SIG-M5 treated with dmso at 0.1 percent for 504 hours (cell line): Measurements from ENCODE around the gene FBN1.

Experiments used
- DNase-seq: peaks from one replicate; lab custom pipeline; 2025; ENCODE audit not compliant: unreplicated experiment; lab: John Stamatoyannopoulos, UW

FBN1 gene

DNA sequence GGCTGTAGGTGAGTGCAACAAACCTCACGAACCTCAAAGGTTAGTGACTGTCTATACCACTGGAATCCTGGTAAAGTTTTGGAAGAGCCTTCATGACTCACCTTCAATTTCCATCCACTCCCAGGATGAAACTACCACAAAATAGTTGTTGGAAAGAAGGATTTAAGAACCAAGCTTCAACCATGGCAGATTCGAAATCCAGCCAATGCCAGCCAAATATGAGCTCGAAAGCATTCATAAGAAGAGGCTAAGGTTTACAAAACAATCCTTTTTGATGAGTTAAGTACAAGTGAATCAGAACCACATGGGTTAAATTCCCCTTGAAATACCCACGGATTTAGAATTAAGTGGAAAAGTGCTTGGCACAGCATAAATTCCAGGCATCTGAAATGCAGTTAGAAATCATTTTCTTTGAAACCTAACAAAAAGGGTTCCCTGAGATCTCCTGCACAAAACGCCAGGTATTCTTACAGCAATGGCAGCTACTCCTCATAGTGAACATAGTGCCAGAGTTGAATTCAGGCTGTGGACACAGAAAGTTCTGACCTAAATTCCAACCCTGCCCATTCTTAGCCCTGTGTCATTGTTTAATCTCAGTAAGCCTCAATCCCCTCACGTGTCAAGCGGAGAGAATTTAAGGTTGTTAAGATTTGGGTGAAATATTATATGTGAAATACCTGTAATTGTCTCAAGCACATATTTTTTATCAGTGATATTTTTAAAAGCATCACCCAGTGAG, 89.2 kb downstream of the FBN1 start:
- no peak for DNase-seq

DNA sequence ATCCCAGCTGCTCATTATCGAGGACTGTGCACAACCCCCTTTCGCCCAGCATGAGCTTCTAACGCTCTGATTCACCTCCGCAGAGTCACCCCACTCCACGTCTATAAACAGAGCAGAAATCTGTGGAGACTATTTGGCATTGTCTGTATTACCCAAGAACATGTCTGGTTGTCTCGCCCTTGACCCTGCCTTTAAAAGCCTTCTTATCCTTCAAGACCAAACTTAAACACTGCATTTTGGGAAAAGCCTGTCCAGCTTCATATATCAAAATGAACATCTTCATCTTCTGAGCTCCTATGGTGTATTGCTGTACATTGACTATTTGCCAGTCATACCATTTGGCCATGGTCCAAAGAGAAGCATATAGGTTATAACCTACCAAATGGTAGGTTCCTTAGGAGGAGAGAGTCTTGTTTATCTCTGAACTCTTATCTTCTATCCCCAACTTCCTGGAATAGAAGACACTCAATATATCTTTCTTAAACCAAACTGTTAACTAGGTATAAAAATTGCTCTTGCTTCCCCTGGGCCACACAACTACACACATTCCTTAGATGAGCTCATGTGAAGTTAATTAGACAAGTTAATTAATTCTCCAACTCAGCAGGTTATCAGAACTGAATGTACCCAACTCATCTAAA, 90.1 kb downstream of the FBN1 start:
- no peak for DNase-seq

DNA sequence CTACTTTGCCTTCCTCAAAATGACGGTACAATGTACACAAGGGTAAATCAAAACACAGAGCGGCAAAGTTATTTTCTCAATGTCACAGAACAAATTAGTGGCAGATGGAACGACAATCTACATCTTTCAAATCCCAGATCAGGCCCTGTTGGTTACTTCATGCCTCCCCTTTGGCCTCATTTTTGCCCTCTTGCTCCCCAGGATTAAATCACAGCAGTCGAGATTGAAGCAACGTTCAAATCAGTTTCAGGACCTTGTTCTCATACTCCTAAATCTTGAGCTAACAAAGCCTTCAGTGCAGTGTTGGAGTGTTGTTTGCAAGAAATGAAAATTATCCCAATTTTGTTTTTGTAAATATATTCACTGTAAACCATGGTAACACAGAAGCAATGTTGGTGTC, 91.4 kb downstream of the FBN1 start:
- DNase-seq, result no peak

DNA sequence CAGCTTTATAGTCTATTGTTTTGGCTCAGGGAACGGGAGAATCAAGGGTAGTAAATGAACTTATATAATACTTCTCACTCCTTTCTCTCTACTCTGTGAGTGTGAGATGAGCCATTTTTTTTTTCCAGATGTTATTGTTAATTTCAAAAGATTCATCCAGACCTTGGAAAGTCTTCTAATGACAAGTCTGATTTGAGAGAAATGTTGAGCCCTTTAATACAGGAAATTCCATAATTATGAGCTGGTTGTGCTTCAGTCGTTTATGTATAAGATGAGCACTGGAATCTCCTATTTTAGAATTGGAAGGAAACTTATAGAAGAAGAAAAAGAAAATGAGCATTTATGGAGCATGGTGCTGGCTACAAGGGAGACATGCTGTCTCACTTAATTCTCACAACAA, 92.0 kb downstream of the FBN1 start:
- no peak for DNase-seq

DNA sequence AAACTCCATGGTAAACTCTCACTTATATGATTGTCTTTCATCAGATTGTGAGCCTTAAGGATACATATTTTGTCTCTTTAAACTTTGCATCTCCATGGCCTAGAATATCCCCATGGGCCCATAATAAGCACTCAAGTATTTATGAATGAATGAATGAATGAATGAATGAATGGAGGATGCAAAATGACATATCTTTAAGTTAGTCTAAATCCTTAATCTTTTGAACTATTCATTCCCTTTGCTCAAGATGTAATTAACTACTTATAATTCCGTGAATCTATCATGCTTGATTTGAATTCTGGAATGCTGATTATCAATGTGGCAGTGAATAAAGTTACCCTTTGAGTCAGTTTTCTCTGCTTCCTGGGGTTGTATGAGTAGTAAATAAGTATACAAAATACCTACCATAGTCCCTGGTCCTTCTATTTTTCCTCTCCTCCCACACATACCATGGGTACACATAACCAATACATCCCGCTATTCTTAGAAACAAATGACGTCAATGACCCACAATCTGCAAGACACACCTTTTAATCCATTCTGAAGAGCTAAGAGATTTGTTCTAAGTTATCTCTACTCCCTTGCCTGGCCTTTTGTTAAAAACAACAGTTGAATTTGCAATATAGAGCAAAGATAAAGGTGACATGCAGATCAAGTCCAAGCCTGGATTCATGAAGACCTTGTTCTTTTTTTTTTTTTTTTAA, 94.5 kb downstream of the FBN1 start:
- no peak for DNase-seq

DNA sequence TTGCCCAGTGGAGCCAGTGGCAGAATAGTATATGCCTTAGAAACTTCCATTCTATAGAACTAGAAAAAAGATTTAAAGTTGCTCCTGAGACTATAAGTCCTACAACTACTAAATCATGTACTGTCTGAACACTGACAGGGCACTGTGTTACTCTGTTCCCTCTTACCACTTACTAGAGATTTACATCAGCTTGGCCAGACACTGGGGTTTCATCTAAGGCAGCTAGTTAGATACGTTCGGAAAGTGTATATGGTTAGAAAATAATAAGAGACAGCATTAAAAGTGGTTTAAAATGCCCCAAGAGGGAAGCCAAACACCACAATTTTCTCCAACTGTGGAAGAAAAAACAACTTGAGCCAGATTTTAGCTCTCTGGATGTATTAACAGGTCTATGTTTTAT, 97.1 kb downstream of the FBN1 start:
- DNase-seq, result no peak

DNA sequence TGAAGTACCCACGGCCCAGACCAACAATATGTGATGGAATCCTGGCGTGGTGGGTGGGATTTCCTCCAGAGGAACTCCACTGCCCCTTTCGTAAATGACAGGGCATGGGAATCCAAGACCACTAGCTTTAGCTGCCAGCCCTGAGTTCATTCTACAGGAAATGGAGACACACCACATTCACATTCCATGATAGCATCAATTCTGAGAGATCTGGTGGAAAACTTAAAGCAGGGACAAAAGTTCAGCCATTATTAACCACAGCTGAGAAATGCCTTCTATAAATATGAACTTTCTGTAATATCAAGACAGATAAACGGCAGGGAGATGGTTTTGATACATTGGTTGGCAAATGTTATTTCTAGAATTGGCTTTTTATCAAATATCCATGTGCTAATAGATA, 98.2 kb downstream of the FBN1 start:
- DNase-seq, result no peak

DNA sequence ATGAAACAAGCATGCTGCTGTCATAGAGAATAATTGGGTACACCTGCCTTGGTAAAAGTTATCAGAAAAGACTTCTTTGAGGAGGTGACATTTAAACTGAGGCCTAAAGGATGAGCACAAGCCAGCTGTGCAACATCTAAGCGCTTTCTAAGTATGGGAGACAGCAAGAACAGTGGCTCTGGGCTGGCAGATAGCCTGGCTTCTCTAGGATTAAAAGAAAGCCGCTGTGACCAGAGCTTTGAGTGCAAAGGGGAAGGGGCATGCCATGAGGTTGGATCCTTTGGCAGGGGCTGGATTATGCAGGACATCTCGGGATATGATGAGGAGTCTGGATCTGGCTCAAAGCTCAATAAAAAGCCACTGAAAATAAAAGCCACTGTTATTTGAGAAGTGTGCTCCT, 99.2 kb downstream of the FBN1 start:
- no peak for DNase-seq

DNA sequence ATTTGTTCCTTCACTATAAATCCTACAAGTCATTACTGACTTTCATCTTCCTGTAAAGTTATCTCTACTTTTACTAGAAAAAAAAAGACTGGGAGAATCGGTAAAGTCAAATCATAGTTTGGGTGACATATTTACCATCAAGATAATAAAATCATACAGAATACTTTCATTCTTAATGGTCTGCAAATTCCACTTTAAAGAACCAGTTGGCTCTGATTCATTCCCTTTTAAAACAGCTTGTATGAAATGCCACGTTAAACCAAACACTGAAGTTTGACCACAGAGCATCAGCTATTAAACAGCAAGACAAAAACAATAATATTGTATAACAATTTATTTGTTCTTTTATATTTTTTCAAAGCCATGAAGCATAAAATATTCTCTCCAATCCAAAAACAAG, 100.7 kb downstream of the FBN1 start:
- no peak for DNase-seq

DNA sequence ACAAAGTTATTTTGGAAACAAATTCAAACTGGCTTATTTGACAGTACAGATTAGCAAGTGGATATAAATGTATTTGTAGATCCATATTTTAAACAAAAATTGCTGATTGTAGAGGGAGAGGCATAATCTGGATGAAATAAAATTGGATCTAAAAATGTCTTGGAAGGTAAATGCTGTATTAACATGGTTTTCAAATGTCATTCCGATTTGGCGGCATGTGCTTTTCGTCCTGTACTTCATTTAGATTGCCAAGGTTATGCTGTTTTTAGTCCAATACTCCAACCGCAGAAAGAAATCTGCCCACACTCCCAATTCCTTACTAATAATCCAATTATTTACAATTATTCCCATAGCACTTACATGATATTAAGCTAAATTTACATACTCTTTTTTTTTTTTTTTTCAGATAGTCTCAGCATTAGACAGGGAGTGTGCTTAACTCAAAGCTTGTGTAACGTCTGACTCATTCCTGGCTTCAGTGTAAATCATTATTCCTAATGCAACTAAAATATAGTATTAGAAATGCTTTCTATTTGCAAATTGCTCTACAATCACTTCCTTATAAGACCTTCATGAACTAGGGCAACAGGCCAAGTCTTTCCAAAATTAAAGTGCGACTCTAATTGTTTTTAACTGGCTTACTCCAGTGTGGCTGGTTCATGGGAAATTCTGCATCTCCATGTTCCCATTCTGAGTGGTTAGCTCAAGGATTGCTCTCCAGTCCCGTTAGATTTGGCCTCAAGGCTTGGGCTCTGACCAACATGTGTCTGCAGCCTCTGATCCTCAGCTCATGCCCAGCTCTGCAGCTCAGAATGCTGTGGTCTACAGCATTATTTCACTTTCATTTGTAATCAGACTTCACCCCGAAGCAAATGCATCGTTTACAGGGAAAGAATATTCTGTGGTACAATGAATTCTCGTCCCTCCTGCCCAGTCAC, 103.9 kb downstream of the FBN1 start:
- DNase-seq, result no peak

DNA sequence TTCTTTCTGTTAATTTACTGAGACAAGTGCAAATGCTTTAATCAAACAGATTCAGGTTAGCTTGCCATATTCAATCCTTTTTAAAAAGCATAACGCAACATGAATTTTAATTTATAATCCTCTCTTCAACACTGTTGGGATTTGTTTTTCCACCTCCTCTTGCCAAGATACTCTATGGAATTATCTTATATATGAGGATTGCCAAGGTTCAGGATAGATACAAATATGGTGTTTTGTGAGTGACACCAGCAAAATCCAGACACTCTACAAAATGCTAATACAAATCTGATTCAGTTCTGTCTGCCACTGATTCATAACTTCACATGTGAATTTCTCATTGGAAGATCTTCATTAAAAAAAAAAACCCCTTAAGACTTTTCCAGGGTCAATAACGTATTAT, 104.8 kb downstream of the FBN1 start:
- no peak for DNase-seq

DNA sequence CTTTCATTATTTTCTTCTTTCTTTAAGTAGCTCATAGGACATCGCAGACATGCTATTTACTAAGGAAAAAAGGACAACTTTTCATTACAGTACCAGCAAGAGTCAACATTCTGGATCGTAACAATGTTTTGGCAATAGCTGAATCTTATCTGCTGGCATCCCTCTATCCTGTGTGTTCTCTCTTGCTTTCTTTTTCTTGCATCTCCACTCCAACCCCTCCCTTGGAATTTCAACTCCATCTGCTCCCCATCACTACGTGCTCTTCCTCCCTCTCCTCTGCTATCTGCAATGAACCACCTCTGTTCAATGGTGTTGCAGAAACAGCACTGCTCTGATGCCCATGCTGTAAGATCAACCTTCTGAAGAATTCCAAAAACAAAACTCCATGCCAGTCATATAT, 106.6 kb downstream of the FBN1 start:
- no peak for DNase-seq

DNA sequence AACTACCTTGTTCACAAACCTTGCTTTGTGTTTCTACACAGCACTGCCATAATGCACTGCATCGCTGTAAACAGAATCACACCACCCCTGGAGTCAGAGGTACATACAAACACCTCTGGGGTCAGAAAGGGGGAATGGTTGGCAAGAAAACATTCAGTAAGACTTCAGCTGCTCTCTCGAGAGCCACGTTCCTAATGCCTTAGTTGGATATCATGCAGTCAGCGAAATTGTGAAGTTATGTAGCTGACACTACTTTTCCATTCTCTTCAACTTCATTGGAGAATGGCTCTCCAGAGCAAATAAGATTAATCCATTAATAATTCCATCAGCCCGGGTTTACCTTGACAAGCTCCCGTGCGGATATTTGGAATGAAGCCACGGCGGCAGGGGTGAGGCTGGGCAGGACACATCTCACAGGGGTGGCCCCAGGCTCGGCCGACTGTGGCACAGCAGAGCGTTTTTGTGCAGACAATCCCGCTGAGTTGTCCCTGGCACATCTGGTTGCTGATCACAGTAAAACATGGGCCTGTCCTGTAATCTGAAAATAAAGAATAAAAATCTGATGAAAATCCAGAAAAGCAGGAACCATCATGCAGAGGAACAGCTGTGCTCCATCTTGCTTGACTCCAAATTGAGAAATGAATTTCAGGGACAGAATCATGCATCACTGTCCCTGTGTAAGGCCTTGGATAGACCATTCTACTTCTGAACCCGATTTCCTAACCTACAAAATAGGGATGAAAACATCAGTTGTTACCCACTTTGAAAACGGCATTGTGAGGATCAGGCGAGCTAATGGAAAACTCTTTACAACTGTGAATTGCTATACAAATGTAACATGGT, 108.0 kb downstream of the FBN1 start:
- no peak for DNase-seq

DNA sequence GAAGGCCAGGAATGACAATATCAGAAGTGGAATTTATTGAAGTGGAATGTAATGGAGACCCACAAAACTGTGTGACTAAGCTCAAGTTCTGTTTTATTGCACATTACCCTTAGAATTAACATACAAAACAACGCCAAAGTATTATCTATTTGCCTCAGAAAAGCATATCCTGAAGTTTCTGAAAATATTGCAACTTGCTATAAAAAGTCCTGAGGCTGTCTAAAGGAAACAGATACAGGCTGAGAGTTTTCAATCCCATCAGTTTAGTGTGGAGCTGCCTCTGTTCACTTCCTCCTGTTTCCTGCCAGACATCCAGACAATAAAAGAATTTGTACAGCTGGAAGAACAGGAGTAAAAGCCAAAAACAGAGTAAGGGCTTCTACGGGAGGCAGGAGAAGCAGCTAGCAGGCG, 108.8 kb downstream of the FBN1 start:
- DNase-seq, result no peak

DNA sequence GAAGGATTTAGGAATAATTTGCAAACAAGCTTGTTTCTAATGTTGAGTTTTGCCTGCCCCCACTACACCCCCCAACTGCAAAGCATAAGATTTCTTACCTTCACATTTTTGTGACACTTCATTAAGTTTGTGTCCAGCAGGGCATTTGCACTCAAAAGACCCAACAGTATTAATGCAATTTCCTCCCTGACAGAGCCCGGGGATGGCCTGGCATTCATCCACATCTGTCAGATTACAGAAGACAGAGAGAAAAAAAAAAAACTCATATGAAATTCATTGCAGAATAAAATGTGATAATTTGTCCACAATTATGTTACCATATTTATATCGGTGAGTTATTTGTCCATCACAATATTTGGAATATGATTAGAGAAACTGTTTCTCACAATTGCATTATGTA, 111.5 kb downstream of the FBN1 start:
- DNase-seq, result no peak

DNA sequence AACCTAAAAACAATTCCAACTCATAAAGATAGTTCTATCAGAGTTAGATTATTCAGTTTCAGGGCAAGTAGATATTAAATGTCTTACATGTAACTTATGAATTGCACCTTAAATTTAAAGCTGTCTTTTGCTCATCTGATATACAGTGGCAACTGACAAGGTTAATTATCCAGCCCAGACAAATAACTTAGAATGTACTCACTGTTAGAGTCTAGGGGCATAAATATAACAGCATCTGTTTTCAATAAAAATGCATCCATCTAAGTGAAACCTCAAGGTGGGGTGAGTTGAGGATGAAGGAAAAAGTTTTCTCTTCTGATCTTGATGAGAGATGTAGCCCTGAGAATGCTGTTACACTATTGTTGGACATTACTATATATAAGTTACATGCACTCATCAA, 112.6 kb downstream of the FBN1 start:
- no peak for DNase-seq

DNA sequence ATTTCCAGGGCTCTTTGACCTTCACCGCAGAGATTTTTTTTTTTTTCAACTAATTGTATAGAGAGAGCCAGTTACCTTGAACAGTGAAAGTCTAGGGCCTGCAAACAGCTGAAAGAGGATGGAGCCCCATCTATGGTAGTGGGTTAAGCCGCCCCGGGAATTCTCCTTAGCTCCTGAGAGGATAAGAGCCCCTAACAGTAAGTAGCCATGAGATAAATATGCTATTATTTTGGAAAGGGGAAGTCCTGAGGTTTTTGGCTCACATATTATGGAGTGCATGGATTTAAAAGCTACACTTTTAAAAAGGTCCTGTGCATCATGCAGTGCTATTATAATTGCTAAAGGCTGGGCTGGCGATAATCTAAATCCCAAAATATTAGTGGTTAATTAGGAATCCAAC, 115.0 kb downstream of the FBN1 start:
- DNase-seq, result no peak

DNA sequence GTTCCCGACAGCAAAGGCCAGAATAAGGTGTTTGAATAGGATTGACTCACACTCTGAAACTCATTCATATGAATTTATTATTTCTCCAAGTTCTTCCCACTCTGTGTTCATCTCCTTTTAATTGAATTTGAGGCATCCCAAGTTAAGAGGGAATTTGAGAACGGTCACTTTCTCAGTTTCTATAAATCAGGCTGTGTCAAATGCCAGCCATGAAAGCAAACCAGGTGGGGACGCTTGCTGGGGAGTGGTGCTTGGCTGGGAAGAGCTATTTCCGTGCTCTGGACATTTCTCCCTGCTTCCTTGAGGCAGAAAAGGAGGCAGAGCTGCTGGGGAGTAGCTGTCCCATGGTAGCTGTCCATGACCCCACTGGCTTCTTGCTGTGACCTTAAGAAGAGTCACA, 116.6 kb downstream of the FBN1 start:
- no peak for DNase-seq

DNA sequence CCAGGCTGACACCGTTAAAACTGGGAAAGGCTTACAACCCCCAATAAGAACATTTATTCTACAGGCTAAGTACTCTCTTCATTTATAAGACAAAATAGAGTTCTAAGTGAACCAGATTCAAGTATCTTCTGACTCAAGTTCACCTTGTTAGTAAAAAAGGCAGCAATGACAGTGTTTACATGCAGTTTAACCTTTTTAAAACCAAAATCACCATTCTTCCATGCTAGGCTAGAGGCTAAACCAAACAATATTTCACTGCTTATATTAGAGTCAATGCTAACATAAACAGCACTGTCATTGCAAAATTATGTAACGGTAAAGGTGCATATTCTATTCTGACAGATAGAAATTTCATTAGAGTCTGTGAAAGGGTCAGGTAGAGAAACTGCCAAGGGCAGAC, 118.0 kb downstream of the FBN1 start:
- no peak for DNase-seq

DNA sequence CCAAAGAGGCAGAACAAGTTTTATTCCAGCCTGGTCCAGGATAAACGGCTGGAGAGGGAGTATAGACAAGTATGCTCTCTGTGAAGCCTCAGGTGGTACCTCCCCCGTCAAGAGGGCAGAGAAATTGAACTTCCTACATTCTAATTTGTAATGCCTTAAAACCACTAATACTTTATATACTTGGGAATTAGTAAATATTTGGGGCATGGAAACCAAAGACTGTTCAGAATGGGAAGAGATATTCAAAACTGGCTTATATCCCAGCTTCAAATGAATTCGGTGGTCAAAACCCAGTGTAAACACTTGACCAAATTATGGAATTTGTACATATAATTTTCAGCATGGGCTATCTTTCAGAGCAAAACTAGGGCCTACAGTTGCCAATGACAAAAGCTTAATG, 122.6 kb downstream of the FBN1 start:
- DNase-seq, result no peak
